A549 (cell line): ENCODE data around the gene DSCAM. TPM values are rescaled to one million over a fixed set of nuclear protein-coding genes. Genes with fewer than 3 reads are reported as not detected.

Experiments
- ATAC-seq, 2 experiments: fragments of 200-7000 bp in 1 of 2; fragments of >200 bp in 1 of 2; cut with Nextera tagmentation in 1 of 2; cut with Tn5 transposase in 1 of 2; 3 replicates each; pipeline versions ENCODE4 v1.8.0 to v1.9.1; 2018 to 2020; ENCODE audit warnings: mild to moderate bottlenecking in 1 of 2, moderate library complexity in 1 of 2
- CTCF ChIA-PET: fragments of 300-600 bp; sonication (Branson Sonifier 250); formaldehyde crosslinking; extraction: SDS; loops from one replicate; lab custom pipeline; 2021; ENCODE audit warnings: antibody characterized with exemption, inconsistent platforms; lab: Yijun Ruan, JAX
- POLR2A ChIA-PET: fragments of 350-600 bp; formaldehyde crosslinking; extraction: SDS; loops from one replicate; lab custom pipeline; 2021; ENCODE audit warnings: antibody characterized with exemption, inconsistent platforms; lab: Yijun Ruan, JAX
- DNase-seq, 2 experiments: peaks; one replicate each; pipeline versions ENCODE4 v3.0.0 to v3.0.0-alpha.2; 2011 to 2016; ENCODE audit warnings: low read depth in 1 of 2, low spot score in 1 of 2
- FAIRE-seq: peaks from 2 replicates; lab custom pipeline; 2011; peaks lifted over from hg19 to GRCh38; lab: Jason Lieb, UNC
- H3K27ac ChIP-seq, 2 experiments: fragments of >200 bp; sonication (Bioruptor Twin); formaldehyde crosslinking; 3 replicates each; pipeline ENCODE4 v1.5.1; 2016 to 2017
- H3K4me1 ChIP-seq: fragments of >200 bp; sonication (Bioruptor Twin); formaldehyde crosslinking; 3 replicates; pipeline ENCODE4 v1.6.1; 2016
- H3K4me2 ChIP-seq: fragments of >200 bp; sonication (Bioruptor Twin); formaldehyde crosslinking; 3 replicates; pipeline ENCODE4 v1.6.1; 2016
- H3K4me3 ChIP-seq: fragments of >200 bp; sonication (Bioruptor Twin); formaldehyde crosslinking; 3 replicates; pipeline ENCODE4 v1.5.1; 2016
- H3K9me3 ChIP-seq: fragments of >200 bp; sonication (Bioruptor Twin); formaldehyde crosslinking; 3 replicates; pipeline ENCODE4 v1.6.1; 2016
- BHLHE40 ChIP-seq: IDR thresholded peaks from 2 replicates; pipeline ENCODE4 v1.6.1; 2012; ENCODE audit warnings: low read depth, low read length, inconsistent platforms
- CBX8 ChIP-seq: fragments of 200-600 bp; sonication (generic); IDR thresholded peaks from 2 replicates; pipeline ENCODE4 v1.6.1; 2016
- CEBPB ChIP-seq, 2 experiments: fragments of >200 bp in 1 of 2; sonication (Bioruptor Twin) in 1 of 2; formaldehyde crosslinking in 1 of 2; IDR thresholded peaks; 2 replicates each; pipeline ENCODE4 v1.6.1; 2012 to 2016
- CHD2 ChIP-seq: fragments of 150-350 bp; IDR thresholded peaks from 2 replicates; pipeline ENCODE4 v1.6.1; 2014; ENCODE audit warnings: low read length; ENCODE audit not compliant: partially characterized antibody
- CTCF ChIP-seq: fragments of >200 bp; sonication (Bioruptor Twin); formaldehyde crosslinking; IDR thresholded peaks from 3 replicates; pipeline ENCODE4 v1.5.1; 2016
- EHF ChIP-seq: fragments of 250-450 bp; sonication (Bioruptor Pico); IDR thresholded peaks from 2 replicates; pipeline ENCODE4 v1.5.0; 2020; ENCODE audit warnings: mild to moderate bottlenecking
- EP300 ChIP-seq, 2 experiments: fragments of >200 bp; sonication (Bioruptor Twin); formaldehyde crosslinking; IDR thresholded peaks; 2 replicates in 1 of 2; 3 replicates in 1 of 2; pipeline ENCODE4 v1.6.1; 2016 to 2017
- ESRRA ChIP-seq: fragments of 150-350 bp; IDR thresholded peaks from 2 replicates; pipeline ENCODE4 v1.6.1; 2014; ENCODE audit warnings: mild to moderate bottlenecking, low read length, borderline replicate concordance
- FOSB ChIP-seq: fragments of 250-450 bp; sonication (Bioruptor Pico); IDR thresholded peaks from 2 replicates; pipeline ENCODE4 v1.5.0; 2020; ENCODE audit warnings: mild to moderate bottlenecking, moderate library complexity
- FOXS1 ChIP-seq: fragments of 250-450 bp; sonication (Bioruptor Pico); IDR thresholded peaks from 2 replicates; pipeline ENCODE4 v1.5.0; 2020; ENCODE audit warnings: mild to moderate bottlenecking, moderate library complexity
- GATA3 ChIP-seq: IDR thresholded peaks from 2 replicates; pipeline ENCODE4 v1.6.1; 2012; ENCODE audit warnings: borderline replicate concordance
- HDAC2 ChIP-seq: fragments of 200-600 bp; sonication (generic); IDR thresholded peaks from 2 replicates; pipeline ENCODE4 v1.6.1; 2016
- HES2 ChIP-seq: fragments of >200 bp; sonication (Bioruptor Twin); formaldehyde crosslinking; IDR thresholded peaks from 2 replicates; pipeline ENCODE4 v1.6.1; 2016
- HEYL ChIP-seq: fragments of 250-450 bp; sonication (Bioruptor Pico); IDR thresholded peaks from 2 replicates; pipeline ENCODE4 v1.8.0; 2021; ENCODE audit warnings: mild to moderate bottlenecking, moderate library complexity
- HMGXB4 ChIP-seq: fragments of 250-450 bp; sonication (Bioruptor Pico); IDR thresholded peaks from 2 replicates; pipeline ENCODE4 v1.5.0; 2021; ENCODE audit warnings: mild to moderate bottlenecking, moderate library complexity, borderline replicate concordance
- JUN ChIP-seq, 2 experiments: fragments of >200 bp; sonication (Bioruptor Twin); formaldehyde crosslinking; IDR thresholded peaks; 2 replicates in 1 of 2; 3 replicates in 1 of 2; pipeline ENCODE4 v1.6.1; 2016 to 2017
- JUNB ChIP-seq: fragments of >200 bp; sonication (Bioruptor Twin); formaldehyde crosslinking; IDR thresholded peaks from 2 replicates; pipeline ENCODE4 v1.6.1; 2016
- KDM5A ChIP-seq: fragments of 200-600 bp; sonication (generic); IDR thresholded peaks from 2 replicates; pipeline ENCODE4 v1.6.1; 2016; ENCODE audit warnings: antibody characterized with exemption, mild to moderate bottlenecking
- MYC ChIP-seq: IDR thresholded peaks from 2 replicates; pipeline ENCODE4 v1.6.1; 2012; ENCODE audit warnings: mild to moderate bottlenecking, inconsistent platforms, low read length, improper control_type of control experiment, borderline replicate concordance
- NR3C1 ChIP-seq: fragments of >200 bp; sonication (Bioruptor Twin); formaldehyde crosslinking; IDR thresholded peaks from 3 replicates; pipeline ENCODE4 v1.6.1; 2017
- POLR2A ChIP-seq: IDR thresholded peaks from 2 replicates; pipeline ENCODE4 v1.6.1; 2012; ENCODE audit warnings: mild to moderate bottlenecking, low read length
- POLR2AphosphoS2 ChIP-seq: conservative IDR thresholded peaks from 2 replicates; pipeline ENCODE4 v1.6.1; 2012; ENCODE audit warnings: low read length, improper control_type of control experiment, inconsistent platforms
- RCOR1 ChIP-seq: fragments of 150-350 bp; IDR thresholded peaks from 2 replicates; pipeline ENCODE4 v1.6.1; 2014; ENCODE audit warnings: antibody characterized with exemption, low read length, low read depth
- REST ChIP-seq: fragments of 200-600 bp; sonication (generic); IDR thresholded peaks from 2 replicates; pipeline ENCODE4 v1.6.1; 2016; ENCODE audit warnings: antibody characterized with exemption, mild to moderate bottlenecking, moderate library complexity
- RFX5 ChIP-seq: fragments of 450-650 bp; IDR thresholded peaks from 2 replicates; pipeline ENCODE4 v1.7.1; 2014; ENCODE audit warnings: antibody characterized with exemption, mild to moderate bottlenecking, moderate library complexity
- RNF2 ChIP-seq: fragments of 200-600 bp; sonication (generic); IDR thresholded peaks from 2 replicates; pipeline ENCODE4 v1.6.1; 2016; ENCODE audit warnings: low read depth, mild to moderate bottlenecking, antibody characterized with exemption, moderate library complexity, borderline replicate concordance
- SMC3 ChIP-seq: fragments of >200 bp; sonication (Bioruptor Twin); formaldehyde crosslinking; IDR thresholded peaks from 3 replicates; pipeline ENCODE4 v1.6.1; 2018; ENCODE audit warnings: inconsistent platforms
- TFCP2L1 ChIP-seq: fragments of 250-450 bp; sonication (Bioruptor Pico); IDR thresholded peaks from 2 replicates; pipeline ENCODE4 v1.5.0; 2021; ENCODE audit warnings: mild to moderate bottlenecking
- ZC3H11A ChIP-seq: fragments of 450-650 bp; IDR thresholded peaks from 2 replicates; pipeline ENCODE4 v1.6.1; 2014; ENCODE audit warnings: antibody characterized with exemption, mild to moderate bottlenecking
- ZNF302 ChIP-seq: fragments of 250-450 bp; sonication (Bioruptor Pico); IDR thresholded peaks from 2 replicates; pipeline ENCODE4 v1.9.0; 2021; ENCODE audit warnings: inconsistent platforms, mild to moderate bottlenecking, moderate library complexity
- WGBS: methylation state at CpG from one replicate; pipeline ENCODE4 v1.1.6; 2017; ENCODE audit errors: missing lambda C conversion rate; 5-methylcytosine and 5-hydroxymethylcytosine counted together
- polyA plus RNA-seq, 4 experiments: library from polyadenylated mRNA; depleted of rRNA in 3 of 4; stranded (reverse); fragments of >200 nt; fragmentation: RNase III in 1 of 4; extraction: RNeasy Plus Mini Kit Qiagen cat#74134 plus additional on column Dnase treatment in 1 of 4; gene quantifications; 2 replicates in 3 of 4; 3 replicates in 1 of 4; pipeline ENCODE4 v1.2.3, GENCODE V29; 2011 to 2017

Gene DSCAM
- polyA plus RNA-seq, 2 of the 4 experiments (the other 2 are of a cell fraction), result not detected

GRCh38 chr21:40568807-40569206 lies 278.2 kb downstream of the DSCAM start:
- TF ChIP-seq CHD2 (no peak), RNF2 (no peak), ZC3H11A (no peak), FOSB (CRISPR knock-in tag) (no peak), ZNF302 (CRISPR knock-in tag) (no peak), REST (no peak), EP300 (IDR thresholded peaks at IDR 0.05) (no peak), HDAC2 (no peak), RCOR1 (no peak), HEYL (CRISPR knock-in tag) (no peak), SMC3 (no peak), CBX8 (no peak), NR3C1 (no peak), JUNB (no peak)
- TF ChIP-seq, all 56 proteins: peak for 0
- FAIRE-seq, result no peak
- 0% methylated on average over 1 of the region's 1 CpG for WGBS
- CTCF ChIA-PET, result interaction anchor here (0.6 kb wide), 1 partner anchor 10 kb away, joined by 3 read pairs; no protein-coding TSS in a partner anchor
- no peak for ATAC-seq
- Histone ChIP-seq H3K4me3 (no peak overlapping the region), H3K27ac (no peak overlapping the region), H3K4me2 (no peak overlapping the region), H3K9me3 (no peaks in the 10 kb centered on the region), H3K4me1 (no peaks in the 10 kb centered on the region)
- POLR2A ChIA-PET, result no interaction called here
- no peak for DNase-seq

- FAIRE-seq, result no peak
- CTCF ChIA-PET, result no interaction called here
- no peak overlapping the region for H3K4me3 ChIP-seq
- no peak for DNase-seq
- H3K4me1 ChIP-seq, result no peaks in the 10 kb centered on the region
- TF ChIP-seq TFCP2L1 (CRISPR knock-in tag) (no peak), HEYL (CRISPR knock-in tag) (no peak), CEBPB (IDR thresholded peaks at IDR 0.05) (no peak), RFX5 (no peak), JUN (IDR thresholded peaks at IDR 0.05) (no peak), MYC (no peak), FOXS1 (no peak), POLR2A (no peak), KDM5A (no peak), CTCF (no peak), HMGXB4 (CRISPR knock-in tag) (no peak), POLR2AphosphoS2 (no peak), EHF (CRISPR knock-in tag) (no peak), GATA3 (no peak), HES2 (no peak), ESRRA (no peak), REST (no peak), BHLHE40 (no peak)
- H3K9me3 ChIP-seq, result no peaks in the 10 kb centered on the region
- no peak overlapping the region for H3K27ac ChIP-seq
- ATAC-seq, result no peak
- WGBS, result 25% methylated on average over 3 of the region's 3 CpGs
- POLR2A ChIA-PET, result no interaction called here
- H3K4me2 ChIP-seq, result no peak overlapping the region
Observed at GRCh38 chr21:40567501-40567900, 279.5 kb downstream of the DSCAM start.
